Tibial artery (tissue), 4 donors: Measurements from ENCODE around the gene RELCH.

ENCODE experiments used
- DNase-seq, 2 donors: peaks; one replicate each; pipeline ENCODE4 v3.0.0-alpha.2; 2019
- H3K27ac ChIP-seq, 2 donors: fragments of 200-600 bp; sonication (generic) in 1 of 2; 1 replicate in 1 of 2; 2 replicates in 1 of 2; pipeline ENCODE4 v1.5.1; 2018 to 2019; ENCODE audit warnings: mild to moderate bottlenecking in 1 of 2
- H3K27me3 ChIP-seq, 2 donors: fragments of 200-600 bp; sonication (generic) in 1 of 2; one replicate each; pipeline versions ENCODE4 v1.5.1 to v1.6.0; 2016 to 2019
- H3K36me3 ChIP-seq, 3 donors: fragments of 200-600 bp; sonication (generic) in 2 of 3; one replicate each; pipeline ENCODE4 v1.5.1; 2016 to 2019; ENCODE audit warnings: mild to moderate bottlenecking in 2 of 3
- H3K4me1 ChIP-seq, 4 donors: fragments of 200-600 bp; sonication (generic) in 2 of 4; 1 replicate in 3 of 4; 2 replicates in 1 of 4; pipeline ENCODE4 v1.5.1; 2016 to 2019
- H3K4me3 ChIP-seq, 2 donors: fragments of 200-600 bp; sonication (generic) in 1 of 2; 1 replicate in 1 of 2; 2 replicates in 1 of 2; pipeline ENCODE4 v1.5.1; 2018 to 2019; ENCODE audit warnings: mild to moderate bottlenecking in 2 of 2
- H3K9me3 ChIP-seq, 3 donors: fragments of 200-600 bp; sonication (generic) in 1 of 3; one replicate each; pipeline ENCODE4 v1.5.1; 2016 to 2019
- CTCF ChIP-seq, 2 experiments: fragments of 200-600 bp in 1 of 2; fragments of 450-650 bp in 1 of 2; IDR thresholded peaks; one replicate each; pipeline ENCODE4 v1.5.1; 2017 to 2019; ENCODE audit warnings: antibody characterized with exemption in 2 of 2, mild to moderate bottlenecking in 1 of 2, moderate library complexity in 1 of 2
- intact Hi-C: fragments of 100-400 bp; cut with DNase I; formaldehyde crosslinking; loops from one replicate; pipeline ENCODE4 v1.15.0; 2023; ENCODE audit warnings: low total_unique reads

The RELCH gene

GRCh38 chr18:62337336-62337735, 150.3 kb downstream of the RELCH start:
- Histone ChIP-seq H3K27ac (no peak overlapping the region), H3K27me3 (peaks cover 0 to 4% of the 10 kb centered on the region in 2 donors), H3K4me3 (no peak overlapping the region), H3K9me3 (no peaks in the 10 kb centered on the region), H3K36me3 (no peaks in the 10 kb centered on the region), H3K4me1 (no peaks in the 10 kb centered on the region)
- intact Hi-C loops = no loop called here
- TF ChIP-seq CTCF (IDR thresholded peaks at IDR 0.05) = no peak
- no peak for DNase-seq

GRCh38 chr18:62338446-62339105, 151.5 kb downstream of the RELCH start:
- no peak for DNase-seq
- intact Hi-C loops = no loop called here
- Histone ChIP-seq H3K27ac (no peak overlapping the region), H3K36me3 (no peaks in the 10 kb centered on the region), H3K4me3 (no peak overlapping the region), H3K27me3 (no peaks in the 10 kb centered on the region), H3K4me1 (no peaks in the 10 kb centered on the region), H3K9me3 (no peaks in the 10 kb centered on the region)
- no peak for TF ChIP-seq CTCF (IDR thresholded peaks at IDR 0.05)

GRCh38 chr18:62339106-62339988, 152.3 kb downstream of the RELCH start:
- TF ChIP-seq CTCF (IDR thresholded peaks at IDR 0.05) = no peak
- Histone ChIP-seq H3K9me3 (no peaks in the 10 kb centered on the region), H3K27ac (no peak overlapping the region), H3K27me3 (no peaks in the 10 kb centered on the region), H3K4me1 (no peaks in the 10 kb centered on the region), H3K4me3 (no peak overlapping the region), H3K36me3 (no peaks in the 10 kb centered on the region)
- no peak for DNase-seq
- intact Hi-C loops = no loop called here

GRCh38 chr18:62340996-62341395, 153.9 kb downstream of the RELCH start:
- Histone ChIP-seq H3K9me3 (no peaks in the 10 kb centered on the region), H3K27me3 (no peaks in the 10 kb centered on the region), H3K4me1 (no peaks in the 10 kb centered on the region), H3K27ac (no peak overlapping the region), H3K36me3 (no peaks in the 10 kb centered on the region), H3K4me3 (no peak overlapping the region)
- no peak for DNase-seq
- intact Hi-C loops = no loop called here
- TF ChIP-seq CTCF (IDR thresholded peaks at IDR 0.05) = no peak

GRCh38 chr18:62341473-62341872, 154.4 kb downstream of the RELCH start:
- TF ChIP-seq CTCF (IDR thresholded peaks at IDR 0.05) = no peak
- Histone ChIP-seq H3K36me3 (no peaks in the 10 kb centered on the region), H3K27ac (no peak overlapping the region), H3K27me3 (no peaks in the 10 kb centered on the region), H3K9me3 (no peaks in the 10 kb centered on the region), H3K4me3 (no peak overlapping the region), H3K4me1 (no peaks in the 10 kb centered on the region)
- intact Hi-C loops = no loop called here
- no peak for DNase-seq
